HEK293 (cell line): ENCODE results near the gene DAND5.
A peak's percentile ranks its signal among the peaks of the same experiment; 100 is the strongest.

Experiments used
- HOXC10 ChIP-seq: sonication (generic); formaldehyde crosslinking; IDR thresholded peaks from 2 replicates; pipeline ENCODE4 v1.8.1; 2023; ENCODE audit warnings: mild to moderate bottlenecking, missing genetic modification reagents
- IKZF3 ChIP-seq: fragments of 450-650 bp; IDR thresholded peaks from 2 replicates; pipeline ENCODE4 v1.5.0; 2018; ENCODE audit warnings: missing biosample characterization, mild to moderate bottlenecking, missing genetic modification characterization, moderate library complexity
- INSM2 ChIP-seq: fragments of 450-650 bp; formaldehyde crosslinking; IDR thresholded peaks from 2 replicates; pipeline ENCODE4 v1.5.1; 2016; ENCODE audit warnings: missing biosample characterization, missing genetic modification characterization
- KLF1 ChIP-seq: fragments of 450-650 bp; formaldehyde crosslinking; IDR thresholded peaks from 2 replicates; pipeline ENCODE4 v1.5.1; 2016; ENCODE audit warnings: missing biosample characterization, missing genetic modification characterization
- MZF1 ChIP-seq: fragments of 450-650 bp; formaldehyde crosslinking; IDR thresholded peaks from 2 replicates; pipeline ENCODE4 v1.5.1; 2017; ENCODE audit warnings: missing biosample characterization, missing genetic modification characterization, borderline replicate concordance
- PBX3 ChIP-seq: sonication (generic); formaldehyde crosslinking; IDR thresholded peaks from 2 replicates; pipeline ENCODE4 v1.8.1; 2022; ENCODE audit warnings: mild to moderate bottlenecking, moderate library complexity, missing genetic modification reagents
- PRDM1 ChIP-seq: fragments of 450-650 bp; formaldehyde crosslinking; IDR thresholded peaks from 2 replicates; pipeline ENCODE4; 2016; ENCODE audit warnings: missing biosample characterization, missing genetic modification characterization
- SCRT2 ChIP-seq: fragments of 450-650 bp; formaldehyde crosslinking; IDR thresholded peaks from 2 replicates; pipeline ENCODE4 v1.5.1; 2016; ENCODE audit warnings: missing biosample characterization, missing genetic modification characterization
- TCF7L2 ChIP-seq: IDR thresholded peaks from 2 replicates; pipeline ENCODE4 v1.6.1; 2011; ENCODE audit warnings: low read depth, mild to moderate bottlenecking, inconsistent platforms, low read length, moderate library complexity, borderline replicate concordance
- ZBTB48 ChIP-seq: fragments of 450-650 bp; formaldehyde crosslinking; IDR thresholded peaks from 2 replicates; pipeline ENCODE4 v1.5.1; 2016; ENCODE audit warnings: missing biosample characterization, missing genetic modification characterization
- ZBTB6 ChIP-seq: fragments of 450-650 bp; formaldehyde crosslinking; IDR thresholded peaks from 2 replicates; pipeline ENCODE4 v1.5.1; 2017; ENCODE audit warnings: missing biosample characterization, missing genetic modification characterization
- ZFP37 ChIP-seq: fragments of 450-650 bp; formaldehyde crosslinking; IDR thresholded peaks from 2 replicates; pipeline ENCODE4 v1.5.1; 2016; ENCODE audit warnings: missing biosample characterization, missing genetic modification characterization
- ZNF121 ChIP-seq: fragments of 450-650 bp; formaldehyde crosslinking; IDR thresholded peaks from 2 replicates; pipeline ENCODE4 v1.5.1; 2016; ENCODE audit warnings: missing biosample characterization, missing genetic modification characterization
- ZNF133 ChIP-seq: fragments of 450-650 bp; formaldehyde crosslinking; IDR thresholded peaks from 2 replicates; pipeline ENCODE4 v1.5.1; 2016; ENCODE audit warnings: missing biosample characterization, missing genetic modification characterization
- ZNF155 ChIP-seq: fragments of 450-650 bp; formaldehyde crosslinking; IDR thresholded peaks from 2 replicates; pipeline ENCODE4 v1.5.1; 2016; ENCODE audit warnings: missing biosample characterization, missing genetic modification characterization
- ZNF175 ChIP-seq: fragments of 450-650 bp; formaldehyde crosslinking; IDR thresholded peaks from 2 replicates; pipeline ENCODE4 v1.5.1; 2016; ENCODE audit warnings: missing biosample characterization, missing genetic modification characterization
- ZNF26 ChIP-seq: fragments of 450-650 bp; formaldehyde crosslinking; IDR thresholded peaks from 2 replicates; pipeline ENCODE4 v1.5.1; 2016; ENCODE audit warnings: missing biosample characterization, missing genetic modification characterization
- ZNF324 ChIP-seq: fragments of 450-650 bp; formaldehyde crosslinking; IDR thresholded peaks from 2 replicates; pipeline ENCODE4 v1.5.1; 2016; ENCODE audit warnings: missing biosample characterization, missing genetic modification characterization
- ZNF335 ChIP-seq: fragments of 450-650 bp; formaldehyde crosslinking; conservative IDR thresholded peaks from 2 replicates; pipeline ENCODE4 v1.5.1; 2016; ENCODE audit warnings: missing biosample characterization, missing genetic modification characterization
- ZNF362 ChIP-seq: fragments of 450-650 bp; formaldehyde crosslinking; IDR thresholded peaks from 2 replicates; pipeline ENCODE4 v1.5.1; 2016; ENCODE audit warnings: missing biosample characterization, missing genetic modification characterization
- ZNF366 ChIP-seq: fragments of 450-650 bp; formaldehyde crosslinking; conservative IDR thresholded peaks from 2 replicates; pipeline ENCODE4 v1.5.1; 2016; ENCODE audit warnings: missing biosample characterization, missing genetic modification characterization
- ZNF48 ChIP-seq: fragments of 450-650 bp; formaldehyde crosslinking; IDR thresholded peaks from 2 replicates; pipeline ENCODE4 v1.5.1; 2016; ENCODE audit warnings: missing biosample characterization, missing genetic modification characterization
- ZNF514 ChIP-seq: fragments of 450-650 bp; formaldehyde crosslinking; IDR thresholded peaks from 2 replicates; pipeline ENCODE4 v1.5.1; 2016; ENCODE audit warnings: missing biosample characterization, missing genetic modification characterization
- ZNF530 ChIP-seq: fragments of 450-650 bp; formaldehyde crosslinking; IDR thresholded peaks from 2 replicates; pipeline ENCODE4 v1.5.1; 2016; ENCODE audit warnings: low read depth, missing biosample characterization, missing genetic modification characterization
- ZNF558 ChIP-seq: fragments of 450-650 bp; formaldehyde crosslinking; IDR thresholded peaks from 2 replicates; pipeline ENCODE4 v1.5.1; 2016; ENCODE audit warnings: missing biosample characterization, missing genetic modification characterization
- ZNF560 ChIP-seq: fragments of 450-650 bp; formaldehyde crosslinking; IDR thresholded peaks from 2 replicates; pipeline ENCODE4 v1.5.1; 2017; ENCODE audit warnings: missing biosample characterization, missing genetic modification characterization, borderline replicate concordance
- ZNF610 ChIP-seq: fragments of 450-650 bp; formaldehyde crosslinking; IDR thresholded peaks from 2 replicates; pipeline ENCODE4 v1.5.1; 2016; ENCODE audit warnings: missing biosample characterization, missing genetic modification characterization, borderline replicate concordance
- ZNF624 ChIP-seq: fragments of 450-650 bp; formaldehyde crosslinking; IDR thresholded peaks from 2 replicates; pipeline ENCODE4 v1.5.1; 2017; ENCODE audit warnings: missing biosample characterization, missing genetic modification characterization
- ZNF701 ChIP-seq: fragments of 450-650 bp; formaldehyde crosslinking; IDR thresholded peaks from 2 replicates; pipeline ENCODE4 v1.5.1; 2016; ENCODE audit warnings: missing biosample characterization, missing genetic modification characterization
- ZNF704 ChIP-seq: fragments of 450-650 bp; formaldehyde crosslinking; IDR thresholded peaks from 2 replicates; pipeline ENCODE4 v1.5.1; 2016; ENCODE audit warnings: missing biosample characterization, missing genetic modification characterization
- ZNF76 ChIP-seq: fragments of 450-650 bp; formaldehyde crosslinking; IDR thresholded peaks from 2 replicates; pipeline ENCODE4; 2016; ENCODE audit warnings: low read depth, missing biosample characterization, missing genetic modification characterization, borderline replicate concordance
- ZSCAN16 ChIP-seq: fragments of 450-650 bp; formaldehyde crosslinking; IDR thresholded peaks from 2 replicates; pipeline ENCODE4 v1.5.1; 2016; ENCODE audit warnings: missing biosample characterization, missing genetic modification characterization

Gene DAND5

GRCh38 chr19:12994701-12995595 lies 25.6 kb downstream of the DAND5 start, which contains the start of gene NFIX (continued):
- TF ChIP-seq ZNF530 (no peak), IKZF3 (tag by site-specific recombination) (no peak), TCF7L2 (no peak), ZBTB48 (tag by site-specific recombination) (peak; percentile 77), ZNF175 (tag by site-specific recombination) (no peak), ZNF48 (tag by site-specific recombination) (no peak), ZNF701 (tag by site-specific recombination) (no peak), ZNF335 (tag by site-specific recombination) (peak; percentile 99), PBX3 (CRISPR knock-in tag) (0 out of 2 replicates have a peak, but pooled peaks have one; percentile 34), ZNF514 (tag by site-specific recombination) (no peak), ZNF155 (tag by site-specific recombination) (no peak), INSM2 (tag by site-specific recombination) (0 out of 2 replicates have a peak, but pooled peaks have one; percentile 44), ZNF558 (tag by site-specific recombination) (no peak), HOXC10 (no peak), ZNF121 (tag by site-specific recombination) (no peak), ZNF704 (tag by site-specific recombination) (no peak), SCRT2 (tag by site-specific recombination) (no peak), ZNF324 (tag by site-specific recombination) (no peak), ZNF610 (tag by site-specific recombination) (no peak), ZNF560 (tag by site-specific recombination) (no peak), PRDM1 (tag by site-specific recombination) (no peak), ZNF76 (tag by site-specific recombination) (0 out of 2 replicates have a peak, but pooled peaks have one; percentile 60), ZFP37 (tag by site-specific recombination) (no peak), MZF1 (tag by site-specific recombination) (no peak), ZBTB6 (tag by site-specific recombination) (no peak), ZNF26 (tag by site-specific recombination) (no peak), ZSCAN16 (peak; percentile 45; the same call in 1 of the 2 replicates), ZNF624 (tag by site-specific recombination) (no peak), ZNF362 (tag by site-specific recombination) (no peak), ZNF366 (tag by site-specific recombination) (no peak), KLF1 (tag by site-specific recombination) (peak; percentile 80), ZNF133 (tag by site-specific recombination) (peak; percentile 37)
